ENCODE data around the gene KCTD5. TPM values are rescaled to one million over a fixed set of nuclear protein-coding genes. Genes with fewer than 3 reads are reported as not detected.
A peak's percentile ranks its signal among the peaks of the same experiment; 100 is the strongest.

KCTD5 gene
- total and polyA plus RNA-seq, 9 of the 15 experiments (the other 6 are each of a cell fraction or from before 2014, with no cell fraction given): 0.73 to 58.3 (median 32.3) TPM

DNA sequence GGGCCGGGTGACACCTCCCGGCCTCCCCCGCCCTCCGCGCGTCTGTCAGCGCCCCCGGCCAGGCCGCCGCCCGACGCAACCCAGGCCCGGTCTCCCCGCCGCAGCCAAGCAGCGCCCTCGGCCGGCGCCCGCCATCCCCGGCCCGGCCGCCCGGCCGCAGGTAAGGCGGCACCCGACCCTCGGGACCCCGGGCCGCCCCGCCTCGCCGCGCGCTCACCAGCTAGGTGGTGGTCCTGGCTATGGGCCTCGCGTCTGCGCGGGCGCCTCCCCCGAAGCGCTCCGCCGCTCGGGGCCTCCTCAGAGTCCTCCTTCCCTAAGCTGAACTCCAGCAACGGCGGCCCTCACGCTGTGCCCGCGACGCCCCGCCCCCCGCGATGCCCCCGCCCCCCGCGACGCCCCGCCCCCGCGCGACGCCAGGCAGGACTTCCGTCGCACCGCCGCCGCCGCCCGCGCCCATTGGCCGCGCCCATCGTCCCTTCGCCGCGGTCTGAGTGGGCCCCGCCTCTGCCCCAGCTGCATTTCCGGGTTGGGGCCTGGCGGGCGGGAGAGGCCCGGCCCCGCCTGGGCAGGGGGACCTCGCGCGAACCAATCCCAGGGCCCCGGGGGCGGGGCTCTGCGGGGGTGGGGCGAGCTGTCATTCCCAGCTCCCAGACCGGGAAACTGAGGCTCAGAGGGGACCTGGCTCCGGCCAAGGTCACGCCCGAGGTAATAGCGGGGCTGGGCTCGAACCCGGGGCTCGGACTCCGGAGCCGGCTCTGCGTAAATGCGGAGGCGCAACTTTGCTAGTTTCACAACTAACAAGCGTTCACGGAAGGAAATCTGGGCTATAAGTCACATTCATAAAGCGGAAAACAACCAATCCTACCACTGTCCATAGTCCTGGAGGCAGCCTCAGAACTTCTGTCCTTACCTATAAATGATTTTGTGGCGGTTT is 9.0 kb upstream of the KCTD5 start (continued):
- TF ChIP-seq SP2 (IDR thresholded peaks at IDR 0.05; ENCODE audit: extremely low read depth, low read depth, low read length, poor library complexity, severe bottlenecking) (peak; percentile 17), SMARCA4 (IDR thresholded peaks at IDR 0.05) (no peak), ZNF785 (CRISPR knock-in tag; IDR thresholded peaks at IDR 0.05) (no peak), ZBTB1 (CRISPR knock-in tag; IDR thresholded peaks at IDR 0.05; ENCODE audit: borderline replicate concordance, low read depth) (no peak), GABPA (tag; conservative IDR thresholded peaks at IDR 0.05; ENCODE audit: low read depth) (peak; percentile 95), MCM7 (IDR thresholded peaks at IDR 0.05) (no peak), ZNF197 (CRISPR knock-in tag; IDR thresholded peaks at IDR 0.05; ENCODE audit: low read depth) (no peak), BCOR (IDR thresholded peaks at IDR 0.05) (peak; percentile 88), RFX5 (IDR thresholded peaks at IDR 0.05; ENCODE audit: low read depth, low read length) (no peak), NRF1 (conservative IDR thresholded peaks at IDR 0.05 in 1 of 2, IDR thresholded peaks at IDR 0.05 in 1 of 2) (peak; percentile 37 to 39; a peak in 3 of 4 replicates), NR2C2 (CRISPR knock-in tag; IDR thresholded peaks at IDR 0.05) (no peak), NR2C2 (tag; IDR thresholded peaks at IDR 0.05) (peak; percentile 83), FOXK2 (conservative IDR thresholded peaks at IDR 0.05 in 1 of 2, IDR thresholded peaks at IDR 0.05 in 1 of 2; ENCODE audit: low read depth in 2 of 2) (peak in 1 of 2 experiments; percentile 50; a peak in 2 of 4 replicates), SIX5 (IDR thresholded peaks at IDR 0.05; ENCODE audit: borderline replicate concordance in 1 of 2, insufficient read depth in 1 of 2, low read depth in 1 of 2, low read length in 2 of 2) (no peak), TBP (optimal IDR thresholded peaks at IDR 0.05; ENCODE audit: low read depth, low read length) (peak; percentile 10), MTA3 (IDR thresholded peaks at IDR 0.05; ENCODE audit: borderline replicate concordance) (peak; percentile 26; the same call in 1 of the 2 replicates)
- TF ChIP-seq, protein P1, sequence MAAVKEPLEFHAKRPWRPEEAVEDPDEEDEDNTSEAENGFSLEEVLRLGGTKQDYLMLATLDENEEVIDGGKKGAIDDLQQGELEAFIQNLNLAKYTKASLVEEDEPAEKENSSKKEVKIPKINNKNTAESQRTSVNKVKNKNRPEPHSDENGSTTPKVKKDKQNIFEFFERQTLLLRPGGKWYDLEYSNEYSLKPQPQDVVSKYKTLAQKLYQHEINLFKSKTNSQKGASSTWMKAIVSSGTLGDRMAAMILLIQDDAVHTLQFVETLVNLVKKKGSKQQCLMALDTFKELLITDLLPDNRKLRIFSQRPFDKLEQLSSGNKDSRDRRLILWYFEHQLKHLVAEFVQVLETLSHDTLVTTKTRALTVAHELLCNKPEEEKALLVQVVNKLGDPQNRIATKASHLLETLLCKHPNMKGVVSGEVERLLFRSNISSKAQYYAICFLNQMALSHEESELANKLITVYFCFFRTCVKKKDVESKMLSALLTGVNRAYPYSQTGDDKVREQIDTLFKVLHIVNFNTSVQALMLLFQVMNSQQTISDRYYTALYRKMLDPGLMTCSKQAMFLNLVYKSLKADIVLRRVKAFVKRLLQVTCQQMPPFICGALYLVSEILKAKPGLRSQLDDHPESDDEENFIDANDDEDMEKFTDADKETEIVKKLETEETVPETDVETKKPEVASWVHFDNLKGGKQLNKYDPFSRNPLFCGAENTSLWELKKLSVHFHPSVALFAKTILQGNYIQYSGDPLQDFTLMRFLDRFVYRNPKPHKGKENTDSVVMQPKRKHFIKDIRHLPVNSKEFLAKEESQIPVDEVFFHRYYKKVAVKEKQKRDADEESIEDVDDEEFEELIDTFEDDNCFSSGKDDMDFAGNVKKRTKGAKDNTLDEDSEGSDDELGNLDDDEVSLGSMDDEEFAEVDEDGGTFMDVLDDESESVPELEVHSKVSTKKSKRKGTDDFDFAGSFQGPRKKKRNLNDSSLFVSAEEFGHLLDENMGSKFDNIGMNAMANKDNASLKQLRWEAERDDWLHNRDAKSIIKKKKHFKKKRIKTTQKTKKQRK (IDR thresholded peaks at IDR 0.05; ENCODE audit: borderline replicate concordance, low read depth, low read length): no peak
- TF ChIP-seq, protein P2, sequence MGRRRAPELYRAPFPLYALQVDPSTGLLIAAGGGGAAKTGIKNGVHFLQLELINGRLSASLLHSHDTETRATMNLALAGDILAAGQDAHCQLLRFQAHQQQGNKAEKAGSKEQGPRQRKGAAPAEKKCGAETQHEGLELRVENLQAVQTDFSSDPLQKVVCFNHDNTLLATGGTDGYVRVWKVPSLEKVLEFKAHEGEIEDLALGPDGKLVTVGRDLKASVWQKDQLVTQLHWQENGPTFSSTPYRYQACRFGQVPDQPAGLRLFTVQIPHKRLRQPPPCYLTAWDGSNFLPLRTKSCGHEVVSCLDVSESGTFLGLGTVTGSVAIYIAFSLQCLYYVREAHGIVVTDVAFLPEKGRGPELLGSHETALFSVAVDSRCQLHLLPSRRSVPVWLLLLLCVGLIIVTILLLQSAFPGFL (CRISPR knock-in tag; IDR thresholded peaks at IDR 0.05): no peak
- TF ChIP-seq, protein P3, sequence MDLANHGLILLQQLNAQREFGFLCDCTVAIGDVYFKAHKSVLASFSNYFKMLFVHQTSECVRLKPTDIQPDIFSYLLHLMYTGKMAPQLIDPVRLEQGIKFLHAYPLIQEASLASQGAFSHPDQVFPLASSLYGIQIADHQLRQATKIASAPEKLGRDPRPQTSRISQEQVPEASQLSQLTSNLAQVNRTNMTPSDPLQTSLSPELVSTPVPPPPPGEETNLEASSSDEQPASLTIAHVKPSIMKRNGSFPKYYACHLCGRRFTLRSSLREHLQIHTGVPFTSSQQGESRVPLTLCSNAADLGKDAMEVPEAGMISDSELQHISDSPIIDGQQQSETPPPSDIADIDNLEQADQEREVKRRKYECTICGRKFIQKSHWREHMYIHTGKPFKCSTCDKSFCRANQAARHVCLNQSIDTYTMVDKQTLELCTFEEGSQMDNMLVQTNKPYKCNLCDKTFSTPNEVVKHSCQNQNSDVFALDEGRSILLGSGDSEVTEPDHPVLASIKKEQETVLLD (IDR thresholded peaks at IDR 0.05): no peak
